ENCODE results near the gene CAMK2N2.
A peak's percentile ranks its signal among the peaks of the same experiment; 100 is the strongest.
"Not testable (repeated sequence)": the region's sequence is repeated elsewhere in the genome, so short reads cannot be mapped to it uniquely, and the experiment has no call there.

Gene CAMK2N2

DNA sequence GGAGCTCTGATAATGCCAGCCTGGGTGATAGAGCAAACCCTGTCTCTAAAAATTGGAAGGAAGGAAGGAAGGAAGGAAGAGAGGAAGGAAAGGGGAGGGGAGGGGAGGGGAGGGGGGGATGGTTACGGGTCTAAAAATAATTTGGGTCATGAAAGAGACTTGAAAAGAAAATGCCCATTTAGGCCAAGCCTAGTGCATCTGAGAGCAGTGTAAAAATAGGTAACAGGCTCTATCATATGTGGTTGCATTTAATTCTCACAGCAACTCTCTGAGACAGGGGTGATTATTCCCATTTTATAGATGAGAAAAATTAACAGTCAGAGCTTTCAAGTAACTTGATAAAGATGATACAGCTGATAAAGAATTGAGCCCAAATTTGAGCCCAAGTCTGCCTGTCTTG lies 10.9 kb upstream of the CAMK2N2 start:
- no peak for DNase-seq (ENCODE audit: low read depth, low spot score)
- Histone ChIP-seq H3K36me3 (ENCODE audit: control insufficient read depth, insufficient read depth, low read length) (no peaks in the 10 kb centered on the region), H3K9me3 (ENCODE audit: control insufficient read depth, insufficient read depth, low read length) (no peaks in the 10 kb centered on the region), H3K27ac (ENCODE audit: low read length) (no peak overlapping the region), H3K27me3 (ENCODE audit: control insufficient read depth, insufficient read depth, low read length) (peaks cover 6% of the 10 kb centered on the region), H3K4me1 (ENCODE audit: control insufficient read depth, insufficient read depth, low read length) (peaks cover 2% of the 10 kb centered on the region; the same call in 1 of the 2 replicates), H3K4me3 (ENCODE audit: low read length) (no peak overlapping the region)
- WGBS (ENCODE audit: insufficient coverage, insufficient read length): no CpG with 5 or more reads among the region's 1 CpG

DNA sequence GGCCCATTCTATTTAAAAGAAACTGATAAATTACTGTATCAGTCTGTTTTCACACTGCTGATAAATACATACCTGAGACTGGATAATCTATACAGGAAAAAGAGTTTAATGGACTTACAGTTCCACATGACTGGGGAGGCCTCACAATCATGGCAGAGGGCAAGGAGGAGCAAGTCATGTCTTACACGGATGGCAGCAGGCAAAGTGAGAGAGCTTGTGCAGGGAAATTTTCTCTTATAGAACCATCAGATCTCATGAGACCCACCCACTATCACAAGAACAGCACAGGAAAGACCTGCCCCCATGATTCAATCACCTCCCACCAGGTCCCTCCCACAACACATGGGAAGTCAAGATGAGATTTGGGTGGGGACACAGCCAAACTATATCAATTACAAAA lies 5.9 kb upstream of the CAMK2N2 start:
- H3K9me3 ChIP-seq (ENCODE audit: control insufficient read depth, insufficient read depth, low read length): not testable (repeated sequence)
- no CpG with 5 or more reads among the region's 1 CpG for WGBS (ENCODE audit: insufficient coverage, insufficient read length)

DNA sequence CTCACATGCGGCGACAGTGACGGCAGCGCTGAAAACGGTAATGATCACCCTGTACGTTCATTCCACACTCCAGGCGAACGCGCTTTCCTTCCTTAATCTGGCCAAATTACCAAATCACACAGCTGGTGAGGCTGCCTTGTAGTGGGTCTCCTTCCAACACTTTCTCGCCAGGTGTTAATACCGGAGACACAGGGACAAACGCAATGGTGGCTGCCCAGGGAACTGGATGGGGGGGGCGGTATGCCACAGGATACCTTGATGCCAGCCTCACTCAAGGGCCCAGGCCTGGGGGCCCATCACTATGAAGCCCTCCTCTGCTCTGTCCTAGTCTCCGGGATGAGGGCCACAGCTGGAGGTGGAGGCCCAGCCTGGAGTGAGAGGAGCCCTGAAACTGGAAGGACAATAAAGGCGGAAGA lies 1.4 kb upstream of the CAMK2N2 start:
- Histone ChIP-seq H3K27me3 (ENCODE audit: control insufficient read depth, insufficient read depth, low read length) (peaks cover 14% of the 10 kb centered on the region; the same call in 1 of the 2 replicates), H3K27ac (ENCODE audit: low read length) (no peak overlapping the region), H3K4me3 (ENCODE audit: low read length) (peak overlapping the region; percentile 88; the same call in 1 of the 2 replicates), H3K4me1 (ENCODE audit: control insufficient read depth, insufficient read depth, low read length) (0 out of 2 replicates have a peak, but pooled peaks cover 3% of the 10 kb centered on the region), H3K9me3 (ENCODE audit: control insufficient read depth, insufficient read depth, low read length) (no peaks in the 10 kb centered on the region), H3K36me3 (ENCODE audit: control insufficient read depth, insufficient read depth, low read length) (no peaks in the 10 kb centered on the region)
- DNase-seq (ENCODE audit: low read depth, low spot score): no peak
- WGBS (ENCODE audit: insufficient coverage, insufficient read length): no CpG with 5 or more reads among the region's 15 CpGs

More for the DNA sequence above, 5.9 kb upstream of the CAMK2N2 start:
- H3K27ac ChIP-seq (ENCODE audit: low read length); H3K4me3 ChIP-seq (ENCODE audit: low read length); DNase-seq (ENCODE audit: low read depth, low spot score); H3K36me3 ChIP-seq (ENCODE audit: control insufficient read depth, insufficient read depth, low read length); H3K27me3 ChIP-seq (ENCODE audit: control insufficient read depth, insufficient read depth, low read length); H3K4me1 ChIP-seq (ENCODE audit: control insufficient read depth, insufficient read depth, low read length): not testable (repeated sequence)

DNA sequence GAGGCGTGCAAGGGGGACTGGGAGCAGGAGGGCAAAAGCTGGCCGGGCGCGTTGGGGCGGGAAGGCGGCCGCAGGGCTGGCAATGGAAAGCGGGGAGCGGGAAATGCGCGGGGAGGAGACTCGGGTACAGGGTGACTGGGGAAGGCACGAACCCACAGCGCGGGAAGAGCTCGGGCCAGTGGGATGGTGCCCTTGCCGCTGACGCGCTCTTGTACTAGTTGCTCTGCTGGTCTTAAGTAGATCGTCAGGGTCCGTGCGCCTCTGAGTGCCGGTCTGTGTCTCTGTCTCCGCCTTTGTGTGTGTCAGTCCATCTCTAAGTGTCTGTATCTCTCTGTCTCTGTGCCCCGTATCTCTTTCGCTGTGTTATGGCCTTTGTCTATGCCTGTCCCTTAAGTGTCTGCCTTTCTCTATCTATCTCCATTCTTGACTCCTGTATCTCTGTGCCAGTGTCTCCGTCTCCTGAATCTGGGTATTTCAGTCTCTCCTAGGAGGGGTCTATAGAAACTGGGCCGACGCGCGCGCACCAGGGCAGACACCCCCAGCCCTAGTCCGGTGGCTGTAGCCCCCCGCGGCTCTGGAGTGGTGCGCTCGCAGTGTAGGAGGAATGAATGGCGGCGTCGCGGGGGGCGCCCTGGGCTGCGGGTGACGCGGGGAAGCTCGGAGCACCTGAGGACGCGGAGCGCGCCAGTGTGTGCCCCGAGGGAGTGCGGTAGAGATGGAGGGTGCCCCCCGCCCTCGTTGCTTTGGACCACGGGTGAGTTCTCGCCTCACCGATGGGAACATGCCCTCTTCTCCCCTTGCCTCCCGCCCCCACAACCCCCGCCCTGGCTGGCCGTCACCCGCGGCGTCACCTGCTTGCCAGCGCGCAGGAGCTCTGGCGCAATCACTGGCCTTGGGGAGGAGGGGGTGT lies 756 bp upstream of the CAMK2N2 start:
- peak overlapping the region; percentile 88; the same call in 1 of the 2 replicates for H3K4me3 ChIP-seq (ENCODE audit: low read length)
- no peak for DNase-seq (ENCODE audit: low read depth, low spot score)
- no CpG with 5 or more reads among the region's 66 CpGs for WGBS (ENCODE audit: insufficient coverage, insufficient read length)
- H3K9me3 ChIP-seq (ENCODE audit: control insufficient read depth, insufficient read depth, low read length): no peaks in the 10 kb centered on the region
- H3K27me3 ChIP-seq (ENCODE audit: control insufficient read depth, insufficient read depth, low read length): peaks cover 14% of the 10 kb centered on the region; the same call in 1 of the 2 replicates
- H3K36me3 ChIP-seq (ENCODE audit: control insufficient read depth, insufficient read depth, low read length): no peaks in the 10 kb centered on the region
- H3K27ac ChIP-seq (ENCODE audit: low read length): no peak overlapping the region
- H3K4me1 ChIP-seq (ENCODE audit: control insufficient read depth, insufficient read depth, low read length): 0 out of 2 replicates have a peak, but pooled peaks cover 3% of the 10 kb centered on the region

DNA sequence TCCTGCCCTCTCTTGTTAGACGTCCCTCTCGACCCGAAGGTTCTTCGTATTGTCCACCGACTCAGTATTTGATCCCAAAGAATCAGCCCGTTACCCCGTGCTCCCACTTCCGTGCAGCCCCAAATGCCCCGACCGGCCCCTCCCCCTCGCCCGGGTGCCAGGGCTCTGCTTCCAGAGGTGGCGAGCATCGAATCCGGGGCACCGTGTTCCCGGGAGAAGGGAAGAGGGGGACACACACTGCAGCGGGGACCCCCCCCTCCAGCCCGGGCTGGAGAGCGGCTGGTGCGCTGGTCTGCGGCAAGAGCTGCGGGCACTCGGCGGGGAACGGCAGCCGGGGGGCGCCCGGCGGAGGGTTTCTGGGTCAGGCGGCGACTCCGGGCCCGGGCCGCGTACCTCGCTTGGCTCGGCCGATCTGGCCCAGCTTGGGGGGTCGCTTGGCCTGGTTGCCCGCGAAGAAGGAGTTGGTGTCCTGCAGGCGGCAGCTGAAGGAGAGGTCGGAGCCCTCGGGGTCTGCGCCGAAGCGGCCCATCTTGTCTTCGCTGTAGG lies 556 bp downstream of the CAMK2N2 start:
- Histone ChIP-seq H3K4me1 (ENCODE audit: control insufficient read depth, insufficient read depth, low read length) (0 out of 2 replicates have a peak, but pooled peaks cover 3% of the 10 kb centered on the region), H3K9me3 (ENCODE audit: control insufficient read depth, insufficient read depth, low read length) (no peaks in the 10 kb centered on the region), H3K27ac (ENCODE audit: low read length) (no peak overlapping the region), H3K27me3 (ENCODE audit: control insufficient read depth, insufficient read depth, low read length) (peaks cover 14% of the 10 kb centered on the region; the same call in 1 of the 2 replicates), H3K4me3 (ENCODE audit: low read length) (peak overlapping the region; percentile 88; the same call in 1 of the 2 replicates), H3K36me3 (ENCODE audit: control insufficient read depth, insufficient read depth, low read length) (no peaks in the 10 kb centered on the region)
- DNase-seq (ENCODE audit: low read depth, low spot score): no peak
- WGBS (ENCODE audit: insufficient coverage, insufficient read length): no CpG with 5 or more reads among the region's 49 CpGs

DNA sequence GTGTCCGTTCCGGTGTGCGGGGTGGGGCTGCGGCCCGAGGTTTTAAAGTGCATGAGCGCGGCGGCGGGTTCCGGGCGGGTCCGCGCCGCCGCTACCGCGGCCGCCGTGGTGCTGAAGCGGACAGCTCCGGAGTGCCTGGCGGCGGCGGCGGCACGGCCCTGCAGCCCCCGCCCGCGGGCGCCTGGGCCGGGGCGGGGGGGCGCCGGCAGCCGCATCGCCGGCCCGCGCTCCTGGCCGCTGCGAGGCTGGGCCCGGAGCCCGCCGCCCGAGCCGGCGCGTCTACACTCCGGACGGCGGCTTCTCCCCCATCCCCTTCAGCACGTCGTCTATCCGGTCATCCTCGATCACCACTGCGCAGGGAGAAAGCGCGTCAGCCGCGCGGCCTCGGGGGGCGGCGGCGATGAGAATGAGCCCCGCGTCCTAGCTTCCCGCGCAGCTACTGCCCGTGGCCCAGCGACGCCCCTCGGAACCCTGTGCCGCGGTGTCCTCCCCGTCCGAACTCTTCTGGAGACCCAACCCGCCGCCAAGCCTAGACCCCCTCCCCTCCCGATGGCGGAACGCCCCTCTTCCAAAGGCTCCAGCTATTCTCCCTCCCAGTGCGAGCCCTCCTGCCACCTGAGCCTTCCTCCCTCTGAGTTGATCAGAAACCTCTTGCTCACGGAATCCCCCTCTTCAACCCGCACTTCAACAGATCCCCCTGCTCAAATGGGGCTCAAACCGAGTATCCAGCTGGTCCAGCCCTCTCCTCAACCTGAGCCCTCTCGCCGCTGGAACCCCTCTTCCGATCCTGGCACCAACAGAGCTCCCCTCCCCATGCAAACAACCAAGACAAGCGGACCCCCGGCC lies 1.3 kb downstream of the CAMK2N2 start:
- no peaks in the 10 kb centered on the region for H3K9me3 ChIP-seq (ENCODE audit: control insufficient read depth, insufficient read depth, low read length)
- no CpG with 5 or more reads among the region's 91 CpGs for whole genome bisulfite sequencing (ENCODE audit: insufficient coverage, insufficient read length)
- no peak overlapping the region for H3K27ac ChIP-seq (ENCODE audit: low read length)
- DNase-seq (ENCODE audit: low read depth, low spot score): no peak
- H3K36me3 ChIP-seq (ENCODE audit: control insufficient read depth, insufficient read depth, low read length): no peaks in the 10 kb centered on the region
- peaks cover 14% of the 10 kb centered on the region; the same call in 1 of the 2 replicates for H3K27me3 ChIP-seq (ENCODE audit: control insufficient read depth, insufficient read depth, low read length)
- 0 out of 2 replicates have a peak, but pooled peaks cover 3% of the 10 kb centered on the region for H3K4me1 ChIP-seq (ENCODE audit: control insufficient read depth, insufficient read depth, low read length)
- H3K4me3 ChIP-seq (ENCODE audit: low read length): peak overlapping the region; percentile 88; the same call in 1 of the 2 replicates

DNA sequence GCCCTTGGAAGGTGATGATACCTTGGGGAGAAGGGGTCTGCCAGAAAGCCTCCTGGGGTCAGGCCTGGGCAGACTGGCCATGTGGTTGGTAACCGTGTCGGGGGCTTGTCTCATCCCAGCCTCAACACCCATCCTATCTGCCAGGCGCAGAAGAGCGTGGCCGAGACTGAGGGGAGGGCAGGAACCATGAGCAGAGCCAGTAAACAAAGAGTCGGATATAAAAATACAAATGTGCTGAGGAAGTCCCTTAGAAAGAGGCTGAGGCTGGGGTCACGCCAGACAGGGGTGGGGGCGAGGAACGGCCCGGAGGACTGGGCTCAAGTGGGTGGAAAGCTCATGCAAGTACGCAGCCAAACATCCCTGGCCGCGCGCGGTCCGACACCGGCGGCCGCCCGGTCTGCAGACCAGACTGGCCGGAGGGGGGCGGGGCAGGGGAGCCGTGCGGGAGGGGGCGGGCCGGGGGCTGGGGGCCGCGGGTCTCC lies 1.9 kb downstream of the CAMK2N2 start:
- no peak for DNase-seq (ENCODE audit: low read depth, low spot score)
- no peak overlapping the region for H3K4me3 ChIP-seq (ENCODE audit: low read length)
- H3K36me3 ChIP-seq (ENCODE audit: control insufficient read depth, insufficient read depth, low read length): no peaks in the 10 kb centered on the region
- H3K9me3 ChIP-seq (ENCODE audit: control insufficient read depth, insufficient read depth, low read length): no peaks in the 10 kb centered on the region
- peaks cover 14% of the 10 kb centered on the region; the same call in 1 of the 2 replicates for H3K27me3 ChIP-seq (ENCODE audit: control insufficient read depth, insufficient read depth, low read length)
- no CpG with 5 or more reads among the region's 28 CpGs for WGBS (ENCODE audit: insufficient coverage, insufficient read length)
- H3K27ac ChIP-seq (ENCODE audit: low read length): no peak overlapping the region
- 0 out of 2 replicates have a peak, but pooled peaks cover 3% of the 10 kb centered on the region for H3K4me1 ChIP-seq (ENCODE audit: control insufficient read depth, insufficient read depth, low read length)

DNA sequence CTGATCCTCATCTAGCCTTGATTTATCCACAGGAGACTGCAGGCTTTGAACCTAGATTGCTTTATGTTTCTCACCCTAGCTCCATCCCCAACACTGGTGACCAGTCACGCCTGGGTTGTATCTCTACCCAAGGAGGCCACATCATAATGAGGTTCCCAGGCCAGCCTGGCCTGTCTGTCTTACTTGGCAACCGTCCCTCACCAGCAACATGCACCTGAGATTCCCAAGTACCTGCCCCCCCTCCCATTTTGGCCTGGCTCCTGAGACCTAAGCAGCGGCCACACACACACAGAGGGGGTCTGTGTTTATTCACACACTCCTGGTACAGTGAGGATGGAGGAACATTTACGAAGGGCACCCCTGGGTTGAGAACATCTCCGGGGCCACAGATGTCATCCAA lies 2.4 kb downstream of the CAMK2N2 start:
- DNase-seq (ENCODE audit: low read depth, low spot score): no peak
- 0 out of 2 replicates have a peak, but pooled peaks cover 3% of the 10 kb centered on the region for H3K4me1 ChIP-seq (ENCODE audit: control insufficient read depth, insufficient read depth, low read length)
- no CpG with 5 or more reads among the region's 5 CpGs for WGBS (ENCODE audit: insufficient coverage, insufficient read length)
- peaks cover 14% of the 10 kb centered on the region; the same call in 1 of the 2 replicates for H3K27me3 ChIP-seq (ENCODE audit: control insufficient read depth, insufficient read depth, low read length)
- H3K4me3 ChIP-seq (ENCODE audit: low read length): no peak overlapping the region
- no peaks in the 10 kb centered on the region for H3K9me3 ChIP-seq (ENCODE audit: control insufficient read depth, insufficient read depth, low read length)
- no peak overlapping the region for H3K27ac ChIP-seq (ENCODE audit: low read length)
- H3K36me3 ChIP-seq (ENCODE audit: control insufficient read depth, insufficient read depth, low read length): no peaks in the 10 kb centered on the region

DNA sequence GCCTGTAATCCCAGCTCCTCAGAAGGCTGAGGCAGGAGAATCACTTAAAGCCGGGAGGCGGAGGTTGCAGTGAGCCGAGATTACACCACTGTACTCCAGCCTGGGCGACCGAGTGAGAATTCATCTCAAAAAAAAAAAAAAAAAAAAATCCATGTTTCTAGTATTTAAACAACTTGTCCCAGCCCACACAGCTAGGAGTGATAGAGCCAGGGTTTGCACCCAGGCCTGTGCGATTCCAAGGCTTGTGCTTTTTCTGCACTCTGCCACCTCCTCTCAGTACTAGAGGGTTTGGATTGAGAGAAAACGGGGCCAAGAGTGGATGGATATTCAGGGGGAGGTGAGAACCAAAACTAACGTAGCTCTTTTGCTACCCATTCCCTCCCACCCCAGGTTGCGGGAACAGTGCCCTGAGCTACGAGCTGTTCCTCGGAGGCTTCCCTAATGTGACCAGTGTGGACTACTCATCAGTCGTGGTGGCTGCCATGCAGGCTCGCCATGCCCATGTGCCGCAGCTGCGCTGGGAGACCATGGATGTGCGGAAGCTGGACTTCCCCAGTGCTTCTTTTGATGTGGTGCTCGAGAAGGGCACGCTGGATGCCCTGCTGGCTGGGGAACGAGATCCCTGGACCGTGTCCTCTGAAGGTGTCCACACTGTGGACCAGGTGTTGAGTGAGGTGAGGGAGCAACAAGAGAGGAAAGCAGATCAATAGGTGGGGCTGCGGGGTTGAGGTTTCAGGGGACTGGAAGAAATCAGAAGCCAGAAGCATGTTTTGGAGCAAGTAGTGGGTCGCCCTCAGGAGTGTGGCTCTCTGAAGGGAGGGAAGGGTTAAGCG lies 4.1 kb downstream of the CAMK2N2 start:
- Histone ChIP-seq H3K36me3 (ENCODE audit: control insufficient read depth, insufficient read depth, low read length) (no peaks in the 10 kb centered on the region), H3K4me1 (ENCODE audit: control insufficient read depth, insufficient read depth, low read length) (no peaks in the 10 kb centered on the region), H3K27ac (ENCODE audit: low read length) (no peak overlapping the region), H3K4me3 (ENCODE audit: low read length) (no peak overlapping the region), H3K9me3 (ENCODE audit: control insufficient read depth, insufficient read depth, low read length) (no peaks in the 10 kb centered on the region), H3K27me3 (ENCODE audit: control insufficient read depth, insufficient read depth, low read length) (peaks cover 8% of the 10 kb centered on the region; the same call in 1 of the 2 replicates)
- no CpG with 5 or more reads among the region's 23 CpGs for WGBS (ENCODE audit: insufficient coverage, insufficient read length)
- no peak for DNase-seq (ENCODE audit: low read depth, low spot score)
